Measurements from ENCODE around the gene CACNA1C. TPM values are rescaled to one million over a fixed set of nuclear protein-coding genes. Genes with fewer than 3 reads are reported as not detected.

CACNA1C gene
- polyA plus RNA-seq, 2 donors = 2.1 to 2.5 TPM

DNA sequence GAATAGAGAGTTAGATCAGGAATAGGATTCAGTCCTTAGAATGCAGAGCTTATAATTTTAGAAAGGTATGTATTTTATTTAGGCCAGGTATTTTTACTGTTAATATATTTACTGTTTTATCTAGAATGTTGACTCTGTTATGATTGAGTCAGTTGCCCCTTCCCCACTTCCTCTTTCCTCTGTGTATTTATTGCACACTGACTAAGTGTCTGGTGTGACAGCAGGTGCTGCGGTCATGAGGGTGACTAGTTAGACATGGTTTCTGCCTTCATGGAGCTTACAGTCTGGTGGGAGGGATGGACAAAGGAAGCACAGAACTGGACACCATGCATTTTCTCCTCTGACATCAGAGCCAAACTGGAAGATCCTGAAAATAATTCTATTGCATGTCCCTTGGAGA lies 159.8 kb downstream of the CACNA1C start:
- Histone ChIP-seq H3K4me3 (ENCODE audit: low read depth in 1 of 2, low read length in 2 of 2) (no peak overlapping the region), H3K27me3 (ENCODE audit: control insufficient read depth in 1 of 2, insufficient read depth in 2 of 2, low read length in 2 of 2) (no peaks in the 10 kb centered on the region), H3K9me3 (ENCODE audit: control insufficient read depth in 2 of 2, insufficient read depth in 1 of 2, low read depth in 1 of 2, low read length in 1 of 2) (no peaks in the 10 kb centered on the region), H3K27ac (ENCODE audit: low read depth in 2 of 2, low read length in 1 of 2) (no peak overlapping the region), H3K36me3 (ENCODE audit: control insufficient read depth in 2 of 2, insufficient read depth in 2 of 2, low read length in 1 of 2) (no peaks in the 10 kb centered on the region), H3K4me1 (ENCODE audit: control insufficient read depth in 2 of 2, insufficient read depth in 2 of 2, low read length in 1 of 2) (peaks cover 0 to 2% of the 10 kb centered on the region in 2 donors)
- 82 to 95% methylated on average over 1 of the region's 1 CpG for WGBS, 2 donors

GRCh38 chr12:2212971-2213869 lies 160.4 kb downstream of the CACNA1C start:
- Histone ChIP-seq H3K9me3 (ENCODE audit: control insufficient read depth in 2 of 2, insufficient read depth in 1 of 2, low read depth in 1 of 2, low read length in 1 of 2) (no peaks in the 10 kb centered on the region), H3K36me3 (ENCODE audit: control insufficient read depth in 2 of 2, insufficient read depth in 2 of 2, low read length in 1 of 2) (no peaks in the 10 kb centered on the region), H3K4me3 (ENCODE audit: low read depth in 1 of 2, low read length in 2 of 2) (no peak overlapping the region), H3K27ac (ENCODE audit: low read depth in 2 of 2, low read length in 1 of 2) (peak overlapping the region; percentile 25 to 26), H3K4me1 (ENCODE audit: control insufficient read depth in 2 of 2, insufficient read depth in 2 of 2, low read length in 1 of 2) (peaks cover 0 to 2% of the 10 kb centered on the region in 2 donors), H3K27me3 (ENCODE audit: control insufficient read depth in 1 of 2, insufficient read depth in 2 of 2, low read length in 2 of 2) (no peaks in the 10 kb centered on the region)
- 50 to 54% methylated on average over 21 of the region's 21 CpGs for WGBS, 2 donors

DNA sequence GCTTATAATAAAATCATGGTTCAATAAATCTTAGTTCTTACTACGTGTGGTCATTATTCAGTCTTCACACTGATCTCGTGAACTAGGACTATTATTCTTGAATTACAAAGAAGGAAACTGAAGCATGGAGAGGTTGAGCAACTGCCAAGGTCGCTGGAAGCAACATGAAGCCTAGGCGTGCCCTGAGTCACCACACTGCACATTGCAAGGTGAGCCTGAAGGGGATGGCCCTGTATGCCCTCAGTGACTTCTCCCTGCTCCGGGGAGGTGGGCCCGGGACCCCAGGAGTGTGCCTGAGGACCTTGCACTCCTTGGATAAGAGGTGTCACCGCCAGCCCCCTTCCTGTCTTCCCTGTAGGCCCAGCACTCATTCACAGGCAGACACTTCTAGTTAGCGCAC lies 161.6 kb downstream of the CACNA1C start:
- no peak overlapping the region for H3K4me3 ChIP-seq (ENCODE audit: low read depth in 1 of 2, low read length in 2 of 2)
- WGBS, 2 donors = 60 to 73% methylated on average over 8 of the region's 8 CpGs
- no peak overlapping the region for H3K27ac ChIP-seq (ENCODE audit: low read depth in 2 of 2, low read length in 1 of 2)

GRCh38 chr12:2215709-2216560 lies 163.1 kb downstream of the CACNA1C start:
- Histone ChIP-seq H3K27me3 (ENCODE audit: control insufficient read depth in 1 of 2, insufficient read depth in 2 of 2, low read length in 2 of 2) (no peaks in the 10 kb centered on the region), H3K36me3 (ENCODE audit: control insufficient read depth in 2 of 2, insufficient read depth in 2 of 2, low read length in 1 of 2) (no peaks in the 10 kb centered on the region), H3K4me3 (ENCODE audit: low read depth in 1 of 2, low read length in 2 of 2) (no peak overlapping the region), H3K9me3 (ENCODE audit: control insufficient read depth in 2 of 2, insufficient read depth in 1 of 2, low read depth in 1 of 2, low read length in 1 of 2) (no peaks in the 10 kb centered on the region), H3K4me1 (ENCODE audit: control insufficient read depth in 2 of 2, insufficient read depth in 2 of 2, low read length in 1 of 2) (peaks cover 0 to 2% of the 10 kb centered on the region in 2 donors), H3K27ac (ENCODE audit: low read depth in 2 of 2, low read length in 1 of 2) (no peak overlapping the region)
- WGBS, 2 donors = 91 to 94% methylated on average over 11 of the region's 11 CpGs

More for the DNA sequence above, 161.6 kb downstream of the CACNA1C start:
- Histone ChIP-seq H3K27me3 (ENCODE audit: control insufficient read depth in 1 of 2, insufficient read depth in 2 of 2, low read length in 2 of 2) (no peaks in the 10 kb centered on the region), H3K36me3 (ENCODE audit: control insufficient read depth in 2 of 2, insufficient read depth in 2 of 2, low read length in 1 of 2) (no peaks in the 10 kb centered on the region), H3K4me1 (ENCODE audit: control insufficient read depth in 2 of 2, insufficient read depth in 2 of 2, low read length in 1 of 2) (peaks cover 0 to 2% of the 10 kb centered on the region in 2 donors), H3K9me3 (ENCODE audit: control insufficient read depth in 2 of 2, insufficient read depth in 1 of 2, low read depth in 1 of 2, low read length in 1 of 2) (no peaks in the 10 kb centered on the region)

DNA sequence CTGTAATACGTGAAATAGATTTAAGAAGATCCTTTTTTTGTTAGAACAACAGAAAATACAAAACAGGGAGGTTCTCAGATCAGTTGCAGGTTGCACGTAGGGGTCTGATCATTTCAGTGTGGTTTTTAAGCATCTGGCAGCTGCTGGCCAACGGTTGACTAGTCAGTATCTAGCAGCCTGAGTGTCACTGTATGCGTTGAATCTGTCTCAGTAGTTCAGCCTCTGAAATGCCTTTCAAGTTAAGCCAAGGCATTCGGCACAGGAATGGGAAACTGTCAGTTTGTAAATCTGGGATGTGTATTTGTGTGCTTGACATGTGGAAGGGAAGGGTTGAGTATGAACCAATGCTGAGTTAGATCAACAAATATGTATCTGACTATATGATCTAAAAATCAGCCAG lies 165.9 kb downstream of the CACNA1C start:
- Histone ChIP-seq H3K4me1 (ENCODE audit: control insufficient read depth in 2 of 2, insufficient read depth in 2 of 2, low read length in 1 of 2) (no peaks in the 10 kb centered on the region), H3K4me3 (ENCODE audit: low read depth in 1 of 2, low read length in 2 of 2) (no peak overlapping the region), H3K36me3 (ENCODE audit: control insufficient read depth in 2 of 2, insufficient read depth in 2 of 2, low read length in 1 of 2) (no peaks in the 10 kb centered on the region), H3K27me3 (ENCODE audit: control insufficient read depth in 1 of 2, insufficient read depth in 2 of 2, low read length in 2 of 2) (no peaks in the 10 kb centered on the region), H3K9me3 (ENCODE audit: control insufficient read depth in 2 of 2, insufficient read depth in 1 of 2, low read depth in 1 of 2, low read length in 1 of 2) (no peaks in the 10 kb centered on the region), H3K27ac (ENCODE audit: low read depth in 2 of 2, low read length in 1 of 2) (no peak overlapping the region)
- WGBS, 2 donors = 71 to 74% methylated on average over 5 of the region's 5 CpGs

GRCh38 chr12:2221030-2221621 lies 168.3 kb downstream of the CACNA1C start:
- Histone ChIP-seq H3K4me1 (ENCODE audit: control insufficient read depth in 2 of 2, insufficient read depth in 2 of 2, low read length in 1 of 2) (no peaks in the 10 kb centered on the region), H3K27me3 (ENCODE audit: control insufficient read depth in 1 of 2, insufficient read depth in 2 of 2, low read length in 2 of 2) (no peaks in the 10 kb centered on the region), H3K4me3 (ENCODE audit: low read depth in 1 of 2, low read length in 2 of 2) (no peak overlapping the region), H3K9me3 (ENCODE audit: control insufficient read depth in 2 of 2, insufficient read depth in 1 of 2, low read depth in 1 of 2, low read length in 1 of 2) (no peaks in the 10 kb centered on the region), H3K36me3 (ENCODE audit: control insufficient read depth in 2 of 2, insufficient read depth in 2 of 2, low read length in 1 of 2) (no peaks in the 10 kb centered on the region), H3K27ac (ENCODE audit: low read depth in 2 of 2, low read length in 1 of 2) (no peak overlapping the region)
- 88 to 95% methylated on average over 4 of the region's 4 CpGs for WGBS, 2 donors

- H3K9me3 ChIP-seq (ENCODE audit: control insufficient read depth in 2 of 2, insufficient read depth in 1 of 2, low read depth in 1 of 2, low read length in 1 of 2) = no peaks in the 10 kb centered on the region
- 72 to 87% methylated on average over 2 of the region's 2 CpGs for WGBS, 2 donors
Observed at GRCh38 chr12:2222691-2223090, 169.9 kb downstream of the CACNA1C start.

DNA sequence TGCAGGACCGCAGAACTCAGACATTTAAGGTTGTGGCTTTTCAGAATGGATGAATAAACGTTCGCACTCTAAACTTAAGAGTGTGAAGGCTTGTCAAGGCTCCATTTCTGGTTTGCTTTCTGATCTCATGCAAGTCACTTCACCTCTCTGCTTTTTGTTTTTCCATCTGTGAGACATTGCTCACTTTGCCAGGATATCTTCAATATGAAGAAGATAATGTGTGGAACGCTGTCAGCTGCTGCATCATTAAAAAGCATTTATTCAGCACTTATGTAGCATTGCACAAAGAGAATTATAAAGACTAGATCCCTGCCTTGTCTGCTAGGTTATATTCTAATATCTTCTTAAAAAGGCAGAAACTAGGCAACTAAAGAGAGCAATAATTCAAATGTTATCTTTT lies 172.2 kb downstream of the CACNA1C start:
- WGBS, 2 donors = 77 to 78% methylated on average over 4 of the region's 4 CpGs

More at GRCh38 chr12:2222691-2223090, 169.9 kb downstream of the CACNA1C start:
- H3K36me3 ChIP-seq (ENCODE audit: control insufficient read depth in 2 of 2, insufficient read depth in 2 of 2, low read length in 1 of 2) = no peaks in the 10 kb centered on the region
- no peaks in the 10 kb centered on the region for H3K27me3 ChIP-seq (ENCODE audit: control insufficient read depth in 1 of 2, insufficient read depth in 2 of 2, low read length in 2 of 2)
- H3K4me3 ChIP-seq (ENCODE audit: low read depth in 1 of 2, low read length in 2 of 2) = no peak overlapping the region
- H3K27ac ChIP-seq (ENCODE audit: low read depth in 2 of 2, low read length in 1 of 2) = no peak overlapping the region
- H3K4me1 ChIP-seq (ENCODE audit: control insufficient read depth in 2 of 2, insufficient read depth in 2 of 2, low read length in 1 of 2) = no peaks in the 10 kb centered on the region

GRCh38 chr12:2225696-2226095 lies 172.9 kb downstream of the CACNA1C start:
- 68 to 70% methylated on average over 2 of the region's 2 CpGs for WGBS, 2 donors
- no peaks in the 10 kb centered on the region for H3K36me3 ChIP-seq (ENCODE audit: control insufficient read depth in 2 of 2, insufficient read depth in 2 of 2, low read length in 1 of 2)
- H3K4me1 ChIP-seq (ENCODE audit: control insufficient read depth in 2 of 2, insufficient read depth in 2 of 2, low read length in 1 of 2) = no peaks in the 10 kb centered on the region
- H3K9me3 ChIP-seq (ENCODE audit: control insufficient read depth in 2 of 2, insufficient read depth in 1 of 2, low read depth in 1 of 2, low read length in 1 of 2) = no peaks in the 10 kb centered on the region
- H3K27ac ChIP-seq (ENCODE audit: low read depth in 2 of 2, low read length in 1 of 2) = no peak overlapping the region
- H3K27me3 ChIP-seq (ENCODE audit: control insufficient read depth in 1 of 2, insufficient read depth in 2 of 2, low read length in 2 of 2) = no peaks in the 10 kb centered on the region
- no peak overlapping the region for H3K4me3 ChIP-seq (ENCODE audit: low read depth in 1 of 2, low read length in 2 of 2)

More for the DNA sequence above, 172.2 kb downstream of the CACNA1C start:
- Histone ChIP-seq H3K27ac (ENCODE audit: low read depth in 2 of 2, low read length in 1 of 2) (no peak overlapping the region), H3K9me3 (ENCODE audit: control insufficient read depth in 2 of 2, insufficient read depth in 1 of 2, low read depth in 1 of 2, low read length in 1 of 2) (no peaks in the 10 kb centered on the region), H3K36me3 (ENCODE audit: control insufficient read depth in 2 of 2, insufficient read depth in 2 of 2, low read length in 1 of 2) (no peaks in the 10 kb centered on the region), H3K4me1 (ENCODE audit: control insufficient read depth in 2 of 2, insufficient read depth in 2 of 2, low read length in 1 of 2) (no peaks in the 10 kb centered on the region), H3K4me3 (ENCODE audit: low read depth in 1 of 2, low read length in 2 of 2) (no peak overlapping the region), H3K27me3 (ENCODE audit: control insufficient read depth in 1 of 2, insufficient read depth in 2 of 2, low read length in 2 of 2) (no peaks in the 10 kb centered on the region)

Measured in esophagus (tissue), 2 donors.